ENCODE data around the gene TINAG.

DNA sequence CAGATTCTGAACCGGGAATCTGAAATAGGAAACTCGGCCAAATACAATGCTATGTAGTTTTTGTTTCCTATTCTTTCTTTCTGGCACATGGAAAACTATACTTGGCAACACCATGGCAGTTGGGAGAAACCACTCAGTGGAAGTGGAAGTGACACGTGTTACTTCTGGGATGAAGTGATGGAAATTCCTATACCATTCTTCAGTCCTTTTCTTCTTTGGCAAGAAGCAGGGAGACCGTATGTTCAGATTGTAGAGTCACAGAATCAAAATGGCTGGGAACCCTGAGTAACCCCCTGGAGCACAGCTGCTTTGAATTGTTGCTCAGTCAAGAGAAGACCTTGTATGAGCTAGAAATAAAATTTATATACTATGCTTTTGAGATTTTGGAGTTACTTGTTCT, 18.8 kb upstream of the TINAG start:
- TF ChIP-seq, protein P1, sequence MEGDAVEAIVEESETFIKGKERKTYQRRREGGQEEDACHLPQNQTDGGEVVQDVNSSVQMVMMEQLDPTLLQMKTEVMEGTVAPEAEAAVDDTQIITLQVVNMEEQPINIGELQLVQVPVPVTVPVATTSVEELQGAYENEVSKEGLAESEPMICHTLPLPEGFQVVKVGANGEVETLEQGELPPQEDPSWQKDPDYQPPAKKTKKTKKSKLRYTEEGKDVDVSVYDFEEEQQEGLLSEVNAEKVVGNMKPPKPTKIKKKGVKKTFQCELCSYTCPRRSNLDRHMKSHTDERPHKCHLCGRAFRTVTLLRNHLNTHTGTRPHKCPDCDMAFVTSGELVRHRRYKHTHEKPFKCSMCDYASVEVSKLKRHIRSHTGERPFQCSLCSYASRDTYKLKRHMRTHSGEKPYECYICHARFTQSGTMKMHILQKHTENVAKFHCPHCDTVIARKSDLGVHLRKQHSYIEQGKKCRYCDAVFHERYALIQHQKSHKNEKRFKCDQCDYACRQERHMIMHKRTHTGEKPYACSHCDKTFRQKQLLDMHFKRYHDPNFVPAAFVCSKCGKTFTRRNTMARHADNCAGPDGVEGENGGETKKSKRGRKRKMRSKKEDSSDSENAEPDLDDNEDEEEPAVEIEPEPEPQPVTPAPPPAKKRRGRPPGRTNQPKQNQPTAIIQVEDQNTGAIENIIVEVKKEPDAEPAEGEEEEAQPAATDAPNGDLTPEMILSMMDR (conservative IDR thresholded peaks at IDR 0.05 in 1 of 2, IDR thresholded peaks at IDR 0.05 in 1 of 2; ENCODE audit: low read depth in 1 of 2, low read length in 2 of 2), result no peak
- no peak for TF ChIP-seq EZH2 (IDR thresholded peaks at IDR 0.05; ENCODE audit: low read length, missing control alignments)
